Activated CD8-positive, alpha-beta T cell treated with anti-CD3 and anti-CD28 coated beads, Interleukin-2, amount 10 ng/mL, durations not matched to agents 7 days and 5 days (primary cell): Measurements from ENCODE around the gene EDARADD. TPM values are rescaled to one million over a fixed set of nuclear protein-coding genes. Genes with fewer than 3 reads are reported as not detected.
"Not testable (repeated sequence)": the region's sequence is repeated elsewhere in the genome, so short reads cannot be mapped to it uniquely, and the experiment has no call there.

ENCODE experiments used
- ATAC-seq: fragments of 150-1000 bp; cut with Tn5 transposase; one replicate; pipeline ENCODE4 v1.10.0; 2021; ENCODE audit warnings: moderate library complexity
- CTCF ChIA-PET: fragments of 350-600 bp; sonication (Branson Sonifier 250); formaldehyde crosslinking; loops from one replicate; lab custom pipeline; 2021; ENCODE audit warnings: antibody characterized with exemption; lab: Charles Lee
- POLR2A ChIA-PET: fragments of 350-600 bp; sonication (Branson Sonifier 250); formaldehyde crosslinking; loops from one replicate; lab custom pipeline; 2021; ENCODE audit warnings: antibody characterized with exemption; lab: Charles Lee
- DNase-seq: peaks from one replicate; pipeline ENCODE4 v3.0.0-alpha.2; 2020
- H3K27ac Mint-ChIP-seq: one replicate; pipeline ENCODE4 v1.8.0; 2021; ENCODE audit warnings: mild to moderate bottlenecking, mixed read lengths
- H3K27me3 Mint-ChIP-seq: one replicate; pipeline ENCODE4 v1.8.0; 2021; ENCODE audit warnings: low read depth, mixed read lengths
- H3K36me3 Mint-ChIP-seq: one replicate; pipeline ENCODE4 v1.8.0; 2021; ENCODE audit warnings: low read depth, mixed read lengths
- H3K4me1 Mint-ChIP-seq: one replicate; pipeline ENCODE4 v1.8.0; 2021; ENCODE audit warnings: low read depth, mixed read lengths
- H3K4me3 Mint-ChIP-seq: one replicate; pipeline ENCODE4 v1.8.0; 2021; ENCODE audit warnings: mild to moderate bottlenecking, mixed read lengths
- H3K9me3 Mint-ChIP-seq: one replicate; pipeline ENCODE4 v1.8.0; 2022; ENCODE audit warnings: mixed read lengths; ENCODE audit not compliant: insufficient read depth
- total RNA-seq, 2 experiments: library from RNA; stranded (reverse); gene quantifications; one replicate each; pipeline ENCODE4 v1.2.3, GENCODE V29; 2021

The EDARADD gene
- total RNA-seq, 2 experiments from 2014 or later: 0.45 to 1.2 TPM

- peaks cover 6% of the 10 kb centered on the region for H3K27me3 Mint-ChIP-seq
- ChIA-PET CTCF (no interaction called here), POLR2A (interaction anchor here (0.6 kb wide), 1 partner anchor 11 kb away, joined by 3 read pairs; no protein-coding TSS in a partner anchor)
- no peak overlapping the region for H3K4me3 Mint-ChIP-seq
- no peak overlapping the region for H3K27ac Mint-ChIP-seq
- no peaks in the 10 kb centered on the region for H3K4me1 Mint-ChIP-seq
- DNase-seq (no peak), ATAC-seq (no peak)
- H3K9me3 Mint-ChIP-seq: no peaks in the 10 kb centered on the region
- no peaks in the 10 kb centered on the region for H3K36me3 Mint-ChIP-seq
Observed at GRCh38 chr1:236476019-236476418, 81.9 kb downstream of the EDARADD start.

DNA sequence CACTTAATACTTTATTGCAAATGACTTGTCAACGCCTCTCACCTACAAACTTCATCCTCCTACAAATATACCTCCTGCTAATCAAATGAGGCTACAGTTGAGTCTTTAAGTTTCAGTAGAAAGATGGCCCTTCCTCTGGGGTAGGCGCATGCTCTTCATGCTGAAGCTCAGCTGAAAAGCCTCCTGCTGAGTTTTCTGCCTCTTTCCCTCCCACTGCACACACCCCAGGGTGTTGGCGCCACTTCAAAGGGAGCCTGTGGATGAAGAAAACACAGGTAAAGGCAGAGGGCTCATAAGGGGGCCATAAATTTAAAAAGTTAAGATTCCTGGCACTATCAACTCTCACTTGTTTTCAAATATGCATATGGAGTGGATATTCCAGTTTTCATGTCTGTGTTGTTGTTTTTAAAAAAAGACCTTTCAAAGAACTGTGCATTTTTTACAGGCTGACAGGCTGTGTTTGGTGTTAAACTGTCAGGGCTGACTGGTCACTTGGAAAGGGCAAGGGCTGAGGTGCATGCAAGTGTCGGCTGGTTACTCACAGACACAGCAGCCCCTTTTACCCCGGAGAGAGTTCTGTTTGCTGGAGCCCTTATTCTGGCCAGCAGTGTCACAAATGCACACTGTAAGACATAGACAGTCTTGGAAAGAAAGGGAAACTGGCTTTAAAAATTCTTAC is 86.8 kb downstream of the EDARADD start:
- DNase-seq (no peak), ATAC-seq (no peak)
- POLR2A ChIA-PET: no interaction called here
- H3K4me3 Mint-ChIP-seq: no peak overlapping the region
- H3K9me3 Mint-ChIP-seq: no peaks in the 10 kb centered on the region
- H3K27ac Mint-ChIP-seq: no peak overlapping the region
- H3K36me3 Mint-ChIP-seq: no peaks in the 10 kb centered on the region
- H3K27me3 Mint-ChIP-seq: no peaks in the 10 kb centered on the region
- no peaks in the 10 kb centered on the region for H3K4me1 Mint-ChIP-seq
- CTCF ChIA-PET: no interaction called here

GRCh38 chr1:236484310-236484971 is 90.4 kb downstream of the EDARADD start:
- no peak for ATAC-seq
- H3K27ac Mint-ChIP-seq: no peak overlapping the region

GRCh38 chr1:236486356-236487002 is 92.4 kb downstream of the EDARADD start:
- ATAC-seq (no peak), DNase-seq (no peak)
- H3K27ac Mint-ChIP-seq: no peak overlapping the region
- peaks cover 17% of the 10 kb centered on the region for H3K27me3 Mint-ChIP-seq
- CTCF ChIA-PET: interaction anchor here (0.9 kb wide), 1 partner anchor 366 kb away, joined by 3 read pairs; no protein-coding TSS in a partner anchor
- H3K4me1 Mint-ChIP-seq: peaks cover 5% of the 10 kb centered on the region
- POLR2A ChIA-PET: no interaction called here
- H3K4me3 Mint-ChIP-seq: no peak overlapping the region
- no peaks in the 10 kb centered on the region for H3K36me3 Mint-ChIP-seq
- no peaks in the 10 kb centered on the region for H3K9me3 Mint-ChIP-seq

More at GRCh38 chr1:236484310-236484971, 90.4 kb downstream of the EDARADD start:
- no peak overlapping the region for H3K4me3 Mint-ChIP-seq
- ChIA-PET POLR2A (no interaction called here), CTCF (no interaction called here)
- no peak for DNase-seq
- H3K36me3 Mint-ChIP-seq: no peaks in the 10 kb centered on the region
- H3K27me3 Mint-ChIP-seq: peaks cover 5% of the 10 kb centered on the region
- no peaks in the 10 kb centered on the region for H3K4me1 Mint-ChIP-seq
- H3K9me3 Mint-ChIP-seq: no peaks in the 10 kb centered on the region

- peaks cover 27% of the 10 kb centered on the region for H3K27me3 Mint-ChIP-seq
- ChIA-PET POLR2A (interaction anchor here (0.7 kb wide), 1 partner anchor 159 kb away, joined by 4 read pairs; no protein-coding TSS in a partner anchor), CTCF (interaction anchor here (1.0 to 1.6 kb wide), 2 partner anchors 37 to 381 kb away, joined by 3 to 6 read pairs; no protein-coding TSS in a partner anchor)
- H3K36me3 Mint-ChIP-seq, ATAC-seq, H3K4me3 Mint-ChIP-seq, H3K4me1 Mint-ChIP-seq, DNase-seq, H3K27ac Mint-ChIP-seq, H3K9me3 Mint-ChIP-seq: not testable (repeated sequence)
Observed at GRCh38 chr1:236489161-236489560, 95.1 kb downstream of the EDARADD start.

GRCh38 chr1:236489710-236490377 is 95.8 kb downstream of the EDARADD start:
- no peak for DNase-seq
- peaks cover 29% of the 10 kb centered on the region for H3K27me3 Mint-ChIP-seq

GRCh38 chr1:236491469-236492136 is 97.5 kb downstream of the EDARADD start:
- Mint-ChIP-seq H3K9me3 (no peaks in the 10 kb centered on the region), H3K36me3 (no peaks in the 10 kb centered on the region), H3K4me1 (peaks cover 7% of the 10 kb centered on the region), H3K4me3 (no peak overlapping the region), H3K27ac (no peak overlapping the region), H3K27me3 (peaks cover 31% of the 10 kb centered on the region)
- ChIA-PET CTCF (interaction anchor here (1.7 kb wide), 1 partner anchor 387 kb away, joined by 5 read pairs; no protein-coding TSS in a partner anchor), POLR2A (interaction anchor here (1.2 kb wide), 1 partner anchor 9 kb away, joined by 3 read pairs; no protein-coding TSS in a partner anchor)
- DNase-seq (no peak), ATAC-seq (no peak)

More at GRCh38 chr1:236489710-236490377, 95.8 kb downstream of the EDARADD start:
- H3K27ac Mint-ChIP-seq: no peak overlapping the region
- no peaks in the 10 kb centered on the region for H3K9me3 Mint-ChIP-seq
- ATAC-seq: no peak
- no peak overlapping the region for H3K4me3 Mint-ChIP-seq
- no peaks in the 10 kb centered on the region for H3K36me3 Mint-ChIP-seq
- H3K4me1 Mint-ChIP-seq: peaks cover 7% of the 10 kb centered on the region
- CTCF ChIA-PET: interaction anchor here (0.7 to 1.7 kb wide), 8 partner anchors 11 to 385 kb away, joined by 3 to 5 read pairs (median 3); no protein-coding TSS in a partner anchor
- POLR2A ChIA-PET: interaction anchor here (0.7 kb wide), 1 partner anchor 158 kb away, joined by 4 read pairs; no protein-coding TSS in a partner anchor

DNA sequence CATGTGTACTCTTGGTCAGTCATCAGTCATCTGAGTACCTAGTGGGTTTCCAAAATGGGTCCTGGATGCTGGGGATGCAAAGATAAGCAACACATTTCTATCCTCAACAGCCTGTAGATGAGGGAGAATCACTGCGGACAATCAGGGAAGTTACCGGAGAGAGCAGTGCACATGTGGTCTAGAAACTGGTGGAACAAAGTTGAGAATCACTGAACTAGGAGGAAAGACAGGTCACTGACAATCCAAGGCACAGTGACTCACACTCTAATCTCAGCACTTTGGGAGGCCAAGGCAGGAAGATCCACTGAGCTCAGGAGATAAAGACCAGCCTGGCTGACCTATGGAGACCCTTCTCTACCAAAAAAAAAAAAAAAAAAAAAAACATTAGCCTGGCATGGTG is 98.3 kb downstream of the EDARADD start:
- Mint-ChIP-seq H3K4me1 (peaks cover 7% of the 10 kb centered on the region), H3K9me3 (no peaks in the 10 kb centered on the region), H3K27me3 (peaks cover 31% of the 10 kb centered on the region), H3K36me3 (no peaks in the 10 kb centered on the region), H3K27ac (no peak overlapping the region), H3K4me3 (no peak overlapping the region)
- POLR2A ChIA-PET: interaction anchor here (1.2 kb wide), 1 partner anchor 8 kb away, joined by 3 read pairs; no protein-coding TSS in a partner anchor
- ATAC-seq: no peak
- CTCF ChIA-PET: no interaction called here
- DNase-seq: no peak

DNA sequence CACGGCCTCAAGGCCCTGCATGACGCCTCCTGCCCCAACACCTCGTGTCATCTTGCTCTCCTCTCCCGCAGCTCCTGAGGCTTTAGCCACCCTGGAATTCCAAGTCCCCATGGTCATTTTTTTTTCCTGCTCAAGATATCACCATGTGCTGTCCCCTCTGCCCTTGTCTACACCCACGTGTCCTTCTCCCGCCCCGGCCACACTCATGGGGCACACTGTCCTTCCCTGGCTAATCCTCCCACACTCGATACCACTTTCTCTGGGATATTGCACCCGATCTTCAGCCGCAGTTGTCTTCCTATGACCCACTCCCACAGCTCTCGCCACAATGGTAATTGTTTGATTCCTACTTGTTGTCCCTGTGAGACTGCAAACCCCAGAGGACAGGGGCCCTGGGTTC is 100.0 kb downstream of the EDARADD start:
- Mint-ChIP-seq H3K27me3 (peaks cover 26% of the 10 kb centered on the region), H3K4me1 (peaks cover 7% of the 10 kb centered on the region), H3K27ac (no peak overlapping the region), H3K36me3 (no peaks in the 10 kb centered on the region), H3K9me3 (no peaks in the 10 kb centered on the region), H3K4me3 (no peak overlapping the region)
- ATAC-seq (no peak), DNase-seq (no peak)
- CTCF ChIA-PET: no interaction called here
- POLR2A ChIA-PET: no interaction called here

DNA sequence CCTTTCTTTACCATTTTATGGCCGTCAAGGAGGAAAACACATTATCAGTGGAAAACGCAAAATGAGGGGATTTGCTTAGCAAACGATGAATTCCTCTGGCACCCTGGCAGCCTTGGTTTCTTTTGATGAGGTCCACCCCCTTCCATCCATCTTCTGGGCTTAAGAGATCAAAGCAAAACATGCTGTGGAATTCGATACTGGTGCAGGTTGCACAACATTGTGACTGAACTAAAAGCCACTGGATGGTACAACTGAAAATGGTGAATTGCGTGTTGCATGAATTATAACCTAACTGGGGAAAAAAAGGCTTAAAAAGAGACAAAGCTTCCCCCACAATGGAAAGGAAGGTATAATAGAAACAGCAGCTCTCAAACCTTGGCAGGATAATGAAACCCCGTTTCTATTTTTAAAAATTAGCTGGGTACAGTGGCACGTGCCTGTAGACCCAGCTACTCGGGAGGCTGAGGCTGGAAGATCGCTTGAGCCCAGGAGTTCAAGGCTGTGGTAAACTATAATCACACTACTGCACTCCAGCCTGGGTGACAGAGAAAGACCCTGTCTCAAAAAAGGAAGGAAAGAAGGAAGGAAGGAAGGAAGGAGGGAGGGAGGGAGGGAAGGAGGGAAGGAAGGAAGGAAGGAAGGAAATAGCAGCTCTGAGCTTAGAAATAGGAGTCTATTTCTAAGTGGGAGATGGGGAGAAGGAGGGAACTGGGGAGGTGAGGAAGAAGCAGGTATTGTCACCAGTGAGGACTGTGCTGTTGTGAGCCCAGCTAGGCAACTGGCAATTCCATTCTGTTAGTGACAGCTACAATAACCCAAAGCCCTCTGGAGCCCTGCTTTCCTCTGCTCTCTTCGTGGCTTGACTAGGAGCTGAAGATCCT is 100.7 kb downstream of the EDARADD start:
- Mint-ChIP-seq H3K27ac (no peak overlapping the region), H3K27me3 (peaks cover 23% of the 10 kb centered on the region), H3K36me3 (no peaks in the 10 kb centered on the region), H3K9me3 (no peaks in the 10 kb centered on the region), H3K4me1 (peaks cover 7% of the 10 kb centered on the region), H3K4me3 (no peak overlapping the region)
- POLR2A ChIA-PET: no interaction called here
- ATAC-seq: no peak
- CTCF ChIA-PET: interaction anchor here (0.7 to 0.8 kb wide), 2 partner anchors 100 to 387 kb away, joined by 3 read pairs; partner anchors contain the start of gene EDARADD
- DNase-seq: no peak
